GM19372 (cell line): ENCODE measurements around the gene TCN1.
"Not testable (repeated sequence)": the region's sequence is repeated elsewhere in the genome, so short reads cannot be mapped to it uniquely, and the experiment has no call there.

Source experiments
- ATAC-seq: cut with Tn5 transposase; IDR thresholded peaks from one replicate; pipeline ENCODE4 v1.9.1; 2021; ENCODE audit warnings: mild to moderate bottlenecking, low read depth, moderate library complexity; ENCODE audit not compliant: unreplicated experiment

Gene TCN1, protein sequence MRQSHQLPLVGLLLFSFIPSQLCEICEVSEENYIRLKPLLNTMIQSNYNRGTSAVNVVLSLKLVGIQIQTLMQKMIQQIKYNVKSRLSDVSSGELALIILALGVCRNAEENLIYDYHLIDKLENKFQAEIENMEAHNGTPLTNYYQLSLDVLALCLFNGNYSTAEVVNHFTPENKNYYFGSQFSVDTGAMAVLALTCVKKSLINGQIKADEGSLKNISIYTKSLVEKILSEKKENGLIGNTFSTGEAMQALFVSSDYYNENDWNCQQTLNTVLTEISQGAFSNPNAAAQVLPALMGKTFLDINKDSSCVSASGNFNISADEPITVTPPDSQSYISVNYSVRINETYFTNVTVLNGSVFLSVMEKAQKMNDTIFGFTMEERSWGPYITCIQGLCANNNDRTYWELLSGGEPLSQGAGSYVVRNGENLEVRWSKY

DNA sequence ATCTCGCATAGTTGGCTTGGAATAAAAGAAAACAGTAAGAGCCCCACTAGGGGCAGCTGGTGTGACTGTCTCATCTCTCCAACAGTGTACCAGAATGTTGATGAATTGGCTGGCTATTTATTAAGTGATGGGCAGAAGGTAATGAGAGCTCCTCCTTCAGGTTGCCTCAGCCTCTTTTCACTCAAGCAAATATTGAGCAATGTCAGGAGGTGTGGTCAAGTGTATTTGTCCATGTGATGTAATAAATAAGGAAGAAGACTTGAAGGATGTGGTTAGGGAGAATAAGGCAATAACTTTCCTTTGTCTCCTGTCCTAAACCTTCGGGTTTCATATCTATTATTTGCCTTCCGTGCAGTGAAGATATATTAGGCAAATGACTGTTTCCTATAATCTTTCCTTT, at the start of gene TCN1:
TCN1 (minus strand) TSS at position 91 of the 400 bp plus-strand sequence; CDS start at position 74, 17 bp downstream.
- ATAC-seq = no peak

DNA sequence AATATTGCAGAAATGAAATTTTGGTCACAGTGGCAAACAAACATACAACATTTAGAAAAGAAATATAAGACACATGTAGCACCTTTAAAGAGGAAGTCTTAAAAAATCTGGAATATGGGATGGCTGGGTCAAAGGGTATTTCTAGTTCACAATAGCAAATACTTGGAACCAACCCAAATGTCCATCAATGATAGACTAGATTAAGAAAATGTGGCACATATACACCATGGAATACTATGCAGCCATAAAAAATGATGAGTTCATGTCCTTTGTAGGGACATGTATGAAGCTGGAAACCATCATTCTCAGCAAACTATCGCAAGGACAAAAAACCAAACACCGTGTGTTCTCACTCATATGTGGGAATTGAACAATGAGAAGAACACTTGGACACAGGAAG, 37.3 kb upstream of the TCN1 start:
- not testable (repeated sequence) for ATAC-seq

- ATAC-seq = no peak
These were observed 35.0 kb upstream of the TCN1 start for GRCh38 chr11:59901306-59901705.

GRCh38 chr11:59900366-59901126, 34.3 kb upstream of the TCN1 start:
- no peak for ATAC-seq

DNA sequence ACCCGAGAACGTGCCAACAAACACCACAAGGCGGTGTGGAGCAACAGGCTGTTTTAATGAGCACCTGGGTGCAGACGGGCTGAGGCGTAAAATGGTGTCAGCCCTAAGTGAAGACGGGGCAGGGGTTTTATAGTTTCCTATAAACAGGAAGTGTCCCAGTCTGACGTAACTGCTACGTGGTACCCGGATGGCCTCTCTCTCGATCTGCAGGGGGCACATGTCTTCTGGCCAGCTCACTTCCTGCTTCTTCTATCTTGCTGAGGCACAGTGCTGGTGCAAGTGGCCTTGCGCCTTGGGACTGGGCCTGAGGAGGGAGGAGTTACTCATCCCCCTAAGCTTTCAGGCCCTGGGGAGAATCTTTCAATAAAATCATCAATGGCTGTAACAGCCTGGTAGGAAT, 33.2 kb upstream of the TCN1 start:
- no peak for ATAC-seq

DNA sequence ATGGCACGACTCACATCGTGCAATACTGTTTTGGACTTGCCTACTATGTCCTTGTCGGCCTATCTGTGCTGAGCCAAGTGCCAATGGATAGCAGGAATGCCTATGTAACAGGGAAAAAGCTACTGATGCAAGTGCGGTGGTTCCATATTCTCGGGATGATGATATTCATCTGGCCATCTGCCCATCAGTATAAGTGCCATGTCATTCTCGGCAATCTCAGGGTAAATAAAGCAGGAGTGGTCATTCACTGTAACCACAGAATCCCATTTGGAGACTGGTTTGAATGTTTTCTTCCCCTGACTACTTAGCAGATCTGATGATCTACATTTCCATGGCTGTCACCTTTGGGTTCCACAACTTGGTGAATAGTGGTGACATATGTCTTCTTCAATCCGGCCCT, 32.4 kb upstream of the TCN1 start:
- ATAC-seq = no peak

DNA sequence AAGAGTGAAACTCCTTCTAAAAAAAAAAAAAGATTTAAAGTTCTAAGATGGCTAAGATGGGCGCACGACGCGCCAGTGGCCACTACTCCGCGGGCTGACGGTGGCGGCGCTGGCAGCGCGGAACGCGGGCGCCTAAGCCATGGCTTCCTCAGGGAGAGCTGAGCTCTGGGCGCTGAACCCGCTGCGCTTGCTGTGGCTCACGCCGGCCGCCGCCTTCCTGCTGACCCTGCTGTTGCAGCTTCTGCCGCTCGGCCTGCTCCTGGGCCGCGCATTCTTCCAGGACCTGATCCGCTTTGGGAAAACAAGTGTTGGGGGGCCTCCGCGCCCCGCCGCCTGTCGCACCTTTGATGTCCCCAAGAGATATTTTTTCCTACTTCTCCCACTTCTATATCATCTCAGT, 31.8 kb upstream of the TCN1 start:
- ATAC-seq = no peak

DNA sequence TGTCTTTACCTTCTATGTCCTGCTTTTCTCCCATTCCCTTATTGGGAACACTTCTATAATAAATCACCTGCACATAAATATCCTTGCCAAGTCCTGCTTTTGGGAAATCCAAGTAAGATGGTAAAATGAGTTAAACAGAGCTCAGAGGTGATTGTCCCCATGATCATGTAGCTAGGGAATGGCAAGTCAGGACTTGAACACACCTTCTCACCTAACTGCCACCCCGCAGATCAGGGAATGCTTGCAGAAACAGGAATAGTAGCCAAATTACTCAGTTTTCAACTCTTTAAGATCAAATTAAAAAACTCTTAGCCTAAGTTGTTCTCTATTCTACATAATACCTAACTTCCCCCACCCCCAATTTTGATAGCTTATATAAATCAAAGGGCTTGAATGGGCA, 28.3 kb upstream of the TCN1 start:
- ATAC-seq = no peak

GRCh38 chr11:59891781-59892181, 25.5 kb upstream of the TCN1 start:
- no peak for ATAC-seq

GRCh38 chr11:59887156-59887555, 20.9 kb upstream of the TCN1 start:
- not testable (repeated sequence) for ATAC-seq

GRCh38 chr11:59883597-59883996, 17.3 kb upstream of the TCN1 start:
- no peak for ATAC-seq

DNA sequence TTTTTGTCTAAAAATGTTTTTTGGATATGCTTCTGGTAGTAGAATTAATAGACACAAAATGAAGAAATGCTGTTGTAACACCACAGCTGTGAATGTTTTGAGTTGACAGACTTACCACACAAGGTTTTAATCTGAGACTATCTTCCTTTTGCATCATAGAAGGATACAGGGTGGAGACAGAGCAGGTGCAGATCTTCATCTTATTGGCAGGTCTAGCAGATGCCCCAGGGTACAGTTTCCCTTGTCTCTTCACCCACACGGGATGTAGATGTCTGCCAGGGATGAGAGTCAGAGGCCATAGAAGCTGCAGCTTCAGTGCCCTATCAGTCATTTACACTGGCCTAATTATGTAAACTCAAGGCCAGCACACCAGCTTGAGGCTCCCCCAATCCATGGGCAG, 13.3 kb upstream of the TCN1 start:
- ATAC-seq = no peak

DNA sequence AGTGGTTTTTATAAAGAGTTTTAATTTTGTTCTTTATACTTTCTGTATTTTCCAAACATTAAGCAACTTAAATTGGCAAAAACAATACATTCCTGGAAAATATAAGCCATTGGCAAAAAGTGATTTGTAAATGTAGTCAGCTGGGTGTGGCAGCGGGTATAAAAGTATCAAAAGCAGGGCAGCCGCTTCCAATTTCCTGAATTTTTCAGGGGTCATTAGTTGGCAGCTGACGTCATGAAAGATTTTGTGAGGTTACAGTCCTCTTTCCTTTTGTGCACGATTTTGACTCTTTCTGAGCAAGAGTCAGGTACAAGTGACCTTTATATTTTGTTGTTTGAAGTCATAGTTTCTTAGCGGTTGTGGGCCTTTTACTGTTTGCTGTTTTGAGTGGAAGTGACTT, 12.3 kb upstream of the TCN1 start, which contains the start of gene OOSP3:
OOSP3 (plus strand) TSS at position 208 of the 400 bp plus-strand sequence; CDS start at position 235, 27 bp downstream.
- no peak for ATAC-seq

DNA sequence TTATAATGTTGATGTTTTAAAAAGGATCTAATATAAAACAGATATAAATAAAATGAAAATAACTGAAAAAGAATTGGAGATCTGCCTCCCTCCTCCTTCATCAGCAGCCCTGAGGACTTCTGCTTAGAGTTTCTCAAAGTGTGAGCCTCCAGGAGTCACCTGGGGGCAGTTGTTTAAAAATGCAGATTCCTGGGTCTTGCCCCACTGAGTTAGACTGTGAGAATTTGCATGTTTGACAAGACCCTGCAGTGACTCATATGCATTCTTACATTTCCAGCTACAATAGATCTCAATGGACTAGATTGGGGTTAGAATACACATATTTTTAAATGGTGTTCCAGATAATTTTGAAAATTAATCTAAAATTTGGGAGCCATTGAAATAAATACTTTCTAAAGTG, 11.5 kb upstream of the TCN1 start:
- ATAC-seq = no peak

DNA sequence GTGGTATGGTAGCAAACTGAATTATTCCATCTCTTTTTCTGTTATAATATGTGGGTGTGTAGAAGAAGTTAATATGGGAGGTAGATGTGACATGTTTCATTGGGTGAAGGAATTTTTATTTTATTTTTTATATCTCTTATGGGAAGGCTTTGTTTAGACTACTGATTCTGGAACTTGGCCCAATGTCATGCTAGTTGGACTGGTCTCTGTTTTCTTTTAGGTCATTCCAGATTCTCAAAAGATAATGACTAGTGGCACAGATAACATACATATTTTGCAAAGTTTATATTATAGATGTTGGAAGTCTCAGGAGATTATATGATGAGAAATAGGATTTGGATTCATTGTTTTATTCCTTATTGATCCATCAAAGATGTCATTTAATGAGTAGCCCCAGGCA, 11.0 kb upstream of the TCN1 start:
- no peak for ATAC-seq

DNA sequence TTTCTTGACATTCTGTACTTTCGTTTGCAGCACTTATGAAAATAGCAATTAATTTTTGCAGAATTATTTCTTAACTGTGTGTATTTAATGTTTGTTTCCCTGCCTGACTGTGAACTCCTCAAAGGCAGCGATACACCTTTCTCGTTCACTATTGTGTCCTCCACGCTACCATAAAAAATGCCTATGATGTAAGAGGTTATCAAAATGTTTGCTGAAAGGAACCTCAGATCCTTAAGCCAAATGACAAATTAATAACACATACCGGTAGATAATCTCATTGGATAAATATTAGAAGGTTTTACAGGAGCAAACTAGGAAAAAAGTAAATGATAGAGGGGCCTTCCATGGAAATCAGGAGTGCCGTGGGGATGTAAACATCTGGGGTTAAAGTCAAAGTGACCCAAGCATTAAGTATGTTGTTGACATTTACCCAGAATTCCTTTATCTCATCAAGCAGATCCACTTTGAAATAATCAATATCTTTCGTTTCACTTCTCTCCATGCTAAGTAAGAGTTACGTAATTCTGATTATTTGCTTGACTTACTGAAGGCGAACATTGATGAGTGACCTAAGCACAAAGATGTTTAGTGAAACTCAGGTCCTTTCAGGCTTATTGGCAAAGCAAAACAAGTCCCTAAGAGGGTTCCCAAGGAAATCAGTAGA, 9.7 kb upstream of the TCN1 start:
- ATAC-seq = no peak

GRCh38 chr11:59872076-59872475, 5.8 kb upstream of the TCN1 start:
- no peak for ATAC-seq

DNA sequence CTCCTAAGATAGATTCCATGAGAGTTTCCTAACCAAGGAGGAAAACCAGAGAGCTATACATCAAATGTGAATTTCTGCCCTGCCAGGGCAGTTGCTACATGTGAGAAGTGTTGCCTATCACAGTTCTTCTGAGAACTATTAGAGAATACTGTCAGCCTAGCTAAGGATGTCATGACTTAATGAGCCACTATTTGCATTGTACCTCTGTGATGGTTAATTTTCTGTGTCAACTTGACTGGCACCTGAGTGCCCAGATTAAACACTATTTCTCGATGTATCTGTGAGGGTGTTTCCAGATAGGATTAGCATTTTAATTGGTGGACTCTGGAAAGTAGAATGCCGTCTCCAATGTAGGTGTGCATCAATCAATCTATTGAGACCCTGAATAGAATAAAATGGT, 1.7 kb upstream of the TCN1 start:
- ATAC-seq = no peak

DNA sequence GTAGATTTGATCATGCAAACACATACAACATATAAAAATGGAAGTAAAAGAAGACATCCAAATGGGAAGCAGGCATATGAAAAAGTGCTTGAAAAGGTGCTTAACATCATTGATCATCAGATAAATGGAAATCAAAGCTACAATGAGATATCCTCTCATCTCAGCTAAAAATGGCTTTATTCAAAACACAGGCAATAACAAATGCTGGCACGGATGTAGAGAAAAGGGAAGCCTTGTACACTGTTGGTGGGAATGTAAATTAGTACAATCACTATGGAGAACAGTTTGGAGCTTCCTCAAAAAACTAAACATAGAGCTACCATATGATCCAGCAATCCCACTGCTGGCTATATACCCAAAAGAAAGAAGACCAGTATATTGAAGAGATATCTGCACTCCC, 549 bp upstream of the TCN1 start:
- ATAC-seq = no peak

GRCh38 chr11:59865031-59865430, 1.3 kb downstream of the TCN1 start:
- ATAC-seq = no peak

GRCh38 chr11:59862252-59862651, 4.0 kb downstream of the TCN1 start:
- no peak for ATAC-seq
